Right ventricle myocardium inferior (tissue), 1 donor: Measurements from ENCODE around the gene BBIP1. TPM values are rescaled to one million over a fixed set of nuclear protein-coding genes. Genes with fewer than 3 reads are reported as not detected.
"Not testable (repeated sequence)": the region's sequence is repeated elsewhere in the genome, so short reads cannot be mapped to it uniquely, and the experiment has no call there.

Experiments used
- ATAC-seq: fragments of 200-7000 bp; cut with Tn5 transposase; one replicate; pipeline ENCODE4 v1.9.1; 2020; ENCODE audit warnings: mild to moderate bottlenecking, moderate library complexity
- DNase-seq: peaks from one replicate; pipeline ENCODE4 v3.0.0; 2021; ENCODE audit errors: missing footprints
- intact Hi-C: fragments of 100-400 bp; cut with DNase I; formaldehyde crosslinking; loops from one replicate; pipeline ENCODE4 v1.11.0; 2022
- total RNA-seq: library from RNA; stranded (reverse); fragmentation: NEBNext Ultra II Directional; extraction: Animal tissue kit (Norgen Biotek cat#: 25700); gene quantifications from one replicate; pipeline ENCODE4 v1.2.1, GENCODE V29; 2021
- donor health status: DM: no; HTN: yes; CAD: no; lungs with severe emphysema.

BBIP1 gene
- total RNA-seq, 1 donor from 2014 or later, result 19.0 TPM

GRCh38 chr10:110868981-110869380 lies 50.0 kb downstream of the BBIP1 start:
- ATAC-seq, result no peak
- intact Hi-C loops, result no loop called here
- DNase-seq, result no peak

DNA sequence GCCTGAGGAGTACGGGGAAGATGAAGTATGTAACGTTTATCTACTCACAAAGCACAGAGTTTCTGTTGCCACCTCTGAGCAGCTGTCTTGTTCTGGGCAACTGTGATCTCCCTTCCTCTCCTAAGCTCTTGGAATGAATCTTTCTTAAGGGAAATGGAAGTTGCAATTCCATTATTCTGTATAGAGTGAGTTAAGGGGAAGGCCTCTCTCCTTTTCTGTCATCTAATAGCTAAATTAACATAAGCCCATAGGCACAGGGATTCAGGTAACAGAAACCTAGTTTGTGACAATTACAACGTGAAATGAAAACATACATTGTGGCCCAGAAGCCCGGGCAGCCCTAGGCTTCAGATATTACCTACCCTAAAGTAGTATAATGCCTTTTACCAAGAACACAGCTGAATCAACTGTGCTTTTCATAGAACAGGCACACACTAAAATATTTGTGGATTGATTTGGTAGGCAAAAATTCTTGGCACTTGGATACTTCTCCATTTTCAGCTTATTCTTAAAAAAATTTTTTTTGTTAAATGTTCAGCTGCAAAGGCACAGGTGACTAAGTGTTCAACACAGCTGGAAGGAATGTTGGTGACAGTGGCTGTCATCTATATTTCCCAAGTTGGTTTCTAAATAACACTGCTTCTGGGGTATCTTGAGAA lies 51.0 kb downstream of the BBIP1 start:
- intact Hi-C loops, result no loop called here
- no peak for DNase-seq
- ATAC-seq, result no peak

GRCh38 chr10:110867011-110867806 lies 51.8 kb downstream of the BBIP1 start:
- ATAC-seq, intact Hi-C loops, DNase-seq: not testable (repeated sequence)

DNA sequence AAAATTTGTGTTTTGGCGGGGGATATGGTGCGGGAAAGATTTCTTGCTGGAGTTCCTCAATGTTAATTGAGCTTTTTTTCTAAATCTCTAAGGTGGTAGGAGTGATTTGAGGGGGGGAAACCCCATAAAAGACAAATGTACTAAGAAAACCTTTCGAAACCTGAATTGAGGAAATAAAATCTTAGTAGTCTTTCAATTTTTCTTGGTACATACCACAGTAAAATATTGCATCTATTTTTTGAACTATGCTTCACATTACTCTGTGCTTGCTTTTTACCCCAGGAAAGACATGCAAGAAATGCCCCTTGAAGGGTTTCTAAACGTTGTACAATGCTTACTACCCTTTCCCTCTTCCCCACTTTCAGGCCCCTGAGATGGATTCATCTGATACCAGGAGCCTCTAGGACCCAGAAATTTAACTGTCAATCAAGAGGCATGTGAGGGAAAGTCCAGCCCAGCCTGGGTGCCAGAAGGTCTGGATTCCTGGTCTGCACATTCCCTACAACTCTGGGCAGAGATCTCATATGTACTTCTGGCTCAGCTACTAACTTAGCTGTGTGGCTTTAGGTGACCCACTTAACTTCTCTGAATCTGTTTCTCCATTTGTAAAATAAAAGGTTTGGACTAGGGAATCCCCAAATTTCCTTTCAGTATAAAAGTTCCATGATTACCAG lies 53.0 kb downstream of the BBIP1 start:
- no peak for DNase-seq
- ATAC-seq, result no peak
- intact Hi-C loops, result no loop called here

DNA sequence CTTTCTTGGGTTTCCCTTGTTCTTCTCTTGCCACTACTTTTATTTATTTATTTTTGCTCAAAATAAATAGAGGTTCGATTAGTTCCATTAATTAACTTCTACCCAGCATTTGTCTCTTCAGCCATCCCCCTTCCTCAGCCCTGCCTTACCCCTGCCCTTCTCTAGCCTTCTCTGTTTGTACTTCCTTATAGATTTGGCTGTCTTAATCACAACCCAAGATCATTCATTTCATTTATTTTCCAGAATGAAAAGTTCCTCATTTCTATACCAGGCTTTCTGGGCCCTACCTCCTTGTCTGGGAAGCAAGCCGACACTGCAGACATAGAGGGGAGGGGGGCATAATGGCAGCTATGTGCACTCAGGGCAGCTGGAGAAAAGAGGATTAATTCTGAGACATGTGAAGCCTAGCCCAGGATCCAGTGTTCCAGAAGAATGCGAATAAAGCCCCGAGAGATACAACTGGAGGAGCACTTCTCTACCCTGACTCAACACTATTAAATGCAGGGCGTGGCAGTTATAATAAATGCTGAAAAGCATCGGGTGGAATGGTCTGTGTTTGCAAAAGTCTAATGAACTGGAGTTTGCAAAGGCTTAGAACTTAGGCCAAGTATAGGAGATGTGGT lies 53.7 kb downstream of the BBIP1 start:
- DNase-seq, result no peak
- intact Hi-C loops, result no loop called here
- ATAC-seq, result peak; percentile 66

- intact Hi-C loops, result no loop called here
- ATAC-seq (peak; percentile 25), DNase-seq (no peak)
These were observed 54.3 kb downstream of the BBIP1 start for GRCh38 chr10:110864662-110865140.

DNA sequence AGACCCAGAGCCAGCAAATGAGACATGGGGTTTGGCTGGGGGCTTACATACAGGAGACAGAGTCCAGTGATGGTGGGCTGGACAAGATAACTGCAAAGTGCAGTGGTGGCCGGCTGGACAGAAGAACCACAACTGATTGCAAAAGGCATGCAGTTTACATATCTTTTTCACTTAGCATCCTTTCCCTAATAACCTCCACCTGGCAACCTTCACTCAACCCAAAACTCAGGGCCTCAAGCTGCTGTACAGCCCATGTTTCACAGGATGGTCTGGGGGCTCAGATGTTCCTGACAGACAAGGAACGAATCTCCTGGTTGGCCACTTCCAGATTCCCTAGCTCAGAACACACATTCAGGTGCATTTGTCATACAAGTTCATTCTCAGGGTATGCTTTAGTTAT lies 55.0 kb downstream of the BBIP1 start:
- ATAC-seq (no peak), DNase-seq (no peak)
- intact Hi-C loops, result no loop called here

GRCh38 chr10:110863361-110863760 lies 55.6 kb downstream of the BBIP1 start:
- intact Hi-C loops, result no loop called here
- no peak for DNase-seq
- ATAC-seq, result no peak

DNA sequence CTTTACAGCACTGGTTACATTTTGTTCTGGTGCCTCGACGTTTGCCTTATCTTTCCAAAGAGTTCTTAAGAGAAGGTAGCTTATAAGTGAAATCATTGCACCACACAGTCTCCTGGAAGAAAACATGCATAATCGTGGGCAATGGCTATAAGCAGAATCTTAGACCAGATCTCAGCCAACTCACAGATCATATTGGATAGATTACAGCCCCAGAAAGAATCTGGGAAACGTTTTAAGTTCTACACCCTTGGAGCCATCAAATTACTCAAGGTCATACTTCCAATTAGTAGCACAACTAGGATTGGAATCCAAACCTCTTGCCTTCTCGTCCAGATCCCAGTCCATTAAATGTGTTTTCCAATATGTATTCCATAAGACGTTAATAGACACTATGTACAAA lies 56.0 kb downstream of the BBIP1 start:
- intact Hi-C loops, result no loop called here
- no peak for DNase-seq
- no peak for ATAC-seq

DNA sequence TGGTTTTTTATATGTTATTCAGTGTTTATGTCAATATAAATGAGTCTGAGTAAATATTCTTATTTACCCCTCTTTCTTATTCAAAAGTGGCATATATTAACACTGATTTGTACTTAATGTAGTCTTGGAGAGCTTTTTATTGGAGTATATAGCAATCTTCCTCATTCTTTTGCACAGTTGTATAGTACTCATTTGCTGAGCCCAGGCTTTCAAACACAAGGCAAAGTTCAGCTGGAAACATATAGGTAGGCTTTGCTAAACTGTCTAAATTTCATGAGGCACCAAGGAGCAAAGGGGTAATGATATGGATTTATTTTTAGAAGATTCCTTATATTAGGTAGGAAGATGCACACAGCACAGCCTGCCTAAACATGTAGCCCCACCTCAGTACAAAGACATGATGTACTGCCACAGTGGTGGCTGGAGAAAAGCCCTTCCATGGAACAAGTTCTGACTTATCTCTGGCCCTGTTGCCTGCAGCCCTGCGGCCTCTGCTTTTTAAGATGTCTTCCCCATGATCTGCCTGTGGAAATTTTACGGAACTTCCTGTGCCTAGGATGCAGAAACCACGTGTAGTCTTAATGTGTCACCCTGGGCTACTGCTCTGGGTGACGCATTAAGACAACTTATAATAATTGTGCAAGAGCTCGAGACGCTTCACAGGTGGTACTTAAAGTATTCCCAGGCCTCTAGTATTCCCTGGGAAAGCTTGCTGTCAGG lies 56.9 kb downstream of the BBIP1 start:
- DNase-seq (no peak), ATAC-seq (no peak)
- intact Hi-C loops, result no loop called here

GRCh38 chr10:110861476-110861875 lies 57.5 kb downstream of the BBIP1 start:
- ATAC-seq (no peak), DNase-seq (no peak)
- intact Hi-C loops, result no loop called here

DNA sequence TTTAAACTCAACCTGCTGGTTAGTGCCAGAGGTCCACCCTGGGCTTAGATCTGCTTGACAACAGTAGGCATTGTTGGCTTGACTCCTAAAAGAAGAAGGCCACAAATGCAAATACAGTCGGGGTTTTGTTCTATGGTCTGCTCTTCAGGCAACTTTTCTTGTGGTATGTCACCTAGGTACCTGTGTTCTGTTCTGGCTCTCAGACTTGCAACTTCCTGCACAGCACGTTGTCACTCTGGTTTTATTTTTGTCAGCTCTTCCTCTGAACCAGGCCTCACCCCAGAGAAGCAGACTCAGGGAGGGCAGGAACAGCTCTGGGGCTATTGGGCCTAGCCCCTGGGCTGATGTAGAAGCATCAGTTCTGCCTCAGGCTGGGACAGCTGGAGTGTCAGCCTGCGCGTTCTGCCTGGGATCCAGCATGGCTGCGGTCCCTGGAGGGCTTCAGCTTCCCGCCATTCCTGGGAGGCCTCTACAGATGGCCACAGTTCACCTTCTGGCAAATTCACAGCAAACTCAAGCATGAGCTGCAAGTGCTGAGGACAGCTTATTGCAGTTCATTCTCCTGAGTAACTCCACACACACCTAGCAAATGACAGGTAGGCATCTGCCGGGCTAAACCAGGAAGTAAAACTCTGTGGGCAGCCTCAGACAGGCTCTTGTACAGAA lies 58.3 kb downstream of the BBIP1 start:
- no peak for ATAC-seq
- DNase-seq, result no peak
- intact Hi-C loops, result no loop called here

- intact Hi-C loops, result no loop called here
- DNase-seq (no peak), ATAC-seq (peak; percentile 65)
These were observed 59.0 kb downstream of the BBIP1 start for GRCh38 chr10:110859973-110860376.

- intact Hi-C loops, result no loop called here
- DNase-seq, result no peak
- ATAC-seq, result peak; percentile 26
These were observed 59.6 kb downstream of the BBIP1 start for GRCh38 chr10:110859206-110859972.

DNA sequence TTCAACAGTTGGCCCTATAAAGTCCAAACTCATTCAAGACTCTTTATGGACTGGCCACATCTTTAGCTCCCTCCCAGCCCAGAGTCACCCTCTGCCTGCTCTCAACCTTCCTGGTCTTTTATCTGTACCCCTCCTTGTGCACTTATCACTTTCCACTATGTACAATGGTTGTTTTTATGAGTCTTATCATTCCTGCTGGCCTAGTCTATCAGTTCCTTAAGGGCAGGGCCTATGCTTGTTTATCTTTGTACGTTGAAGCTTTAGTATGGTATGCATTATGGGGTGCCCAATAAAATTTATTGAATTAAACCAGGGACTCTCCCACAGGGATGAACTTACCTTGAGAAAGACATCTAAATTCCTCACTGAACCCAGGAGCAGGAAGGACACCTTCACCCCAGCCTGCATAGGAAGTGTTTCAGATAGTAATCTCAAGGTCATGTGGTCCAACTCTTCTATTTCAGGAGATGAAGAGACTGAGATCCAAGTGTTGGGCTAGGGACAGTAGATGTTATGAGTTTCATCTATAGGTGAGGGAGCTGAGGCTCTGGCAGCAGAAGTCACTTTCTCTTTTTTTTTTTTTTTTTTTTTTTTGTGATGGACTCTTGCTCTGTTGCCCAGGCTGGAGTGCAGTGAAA lies 60.6 kb downstream of the BBIP1 start:
- ATAC-seq (peak; percentile 6), DNase-seq (no peak)
- intact Hi-C loops, result no loop called here

DNA sequence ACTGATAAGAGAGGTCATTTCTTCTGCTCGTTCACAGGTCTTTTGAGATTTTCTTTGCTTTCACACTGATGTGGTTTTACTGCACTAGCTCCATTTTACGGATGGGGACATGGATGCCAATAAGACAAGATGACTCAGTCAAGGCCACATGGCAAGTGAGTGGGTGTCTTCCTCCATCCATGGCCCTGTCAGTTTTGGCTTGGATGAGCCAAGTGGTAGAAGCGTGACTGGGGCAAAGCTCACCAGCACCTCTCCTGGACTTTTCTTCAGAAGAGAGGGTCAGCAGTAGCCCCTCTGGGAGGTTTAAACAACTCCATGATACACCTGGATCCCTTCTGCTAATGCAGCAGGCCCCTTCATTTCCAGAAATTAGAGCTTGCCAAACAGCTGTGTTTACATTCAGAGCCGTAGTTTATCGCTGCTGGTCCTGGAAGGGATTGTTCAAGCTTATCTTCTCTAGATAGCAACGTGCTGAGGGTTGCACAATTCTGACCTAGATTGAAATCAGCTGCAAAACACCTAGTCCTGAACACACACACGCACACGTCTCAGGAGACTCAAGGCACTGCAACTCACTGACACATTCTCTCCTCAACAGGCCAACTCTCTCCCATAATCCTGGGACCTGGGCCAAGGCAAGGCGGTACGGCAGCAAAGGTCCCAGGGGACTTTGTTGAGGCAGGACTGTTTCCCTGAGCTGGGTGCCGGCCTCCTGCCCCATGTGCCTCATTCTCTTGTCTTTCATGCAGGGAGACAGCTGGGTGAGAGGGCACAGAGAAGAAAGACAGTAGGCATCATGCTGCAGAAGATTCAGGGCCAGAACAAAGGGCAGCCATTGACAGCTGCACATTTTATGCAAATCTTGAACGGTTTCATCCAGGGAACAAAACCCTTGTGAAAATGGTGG lies 61.5 kb downstream of the BBIP1 start:
- DNase-seq (peak; percentile 65), ATAC-seq (peak; percentile 69)
- intact Hi-C loops, result no loop called here
